Measurements from ENCODE around the gene SPATS2. TPM values are rescaled to one million over a fixed set of nuclear protein-coding genes. Genes with fewer than 3 reads are reported as not detected.
"Not testable (repeated sequence)": the region's sequence is repeated elsewhere in the genome, so short reads cannot be mapped to it uniquely, and the experiment has no call there.

Gene SPATS2
- total and polyA plus RNA-seq, 7 experiments from 2014 or later = 3.0 to 9.8 (median 7.8) TPM

- CTCF ChIA-PET = interaction anchor here (0.6 to 15.6 kb wide), 4 partner anchors 76 to 150 kb away, joined by 3 to 270 read pairs (median 6); partner anchors contain the start of gene SPATS2
- H3K36me3 ChIP-seq (ENCODE audit: control insufficient read depth in 2 of 3, insufficient read depth in 3 of 3, low read length in 3 of 3); H3K4me3 Mint-ChIP-seq; H3K9me3 Mint-ChIP-seq; ATAC-seq; intact Hi-C loops (cut with micrococcal nuclease); H3K27me3 ChIP-seq (ENCODE audit: control insufficient read depth in 2 of 2, insufficient read depth in 2 of 2, low read length in 2 of 2); H3K27ac ChIP-seq (ENCODE audit: low read depth, low read length); H3K27me3 Mint-ChIP-seq; H3K4me1 Mint-ChIP-seq; H3K9me3 ChIP-seq (ENCODE audit: control insufficient read depth in 2 of 3, low read length in 3 of 3); H3K4me3 ChIP-seq (ENCODE audit: low read length); POLR2A ChIA-PET; H3K36me3 Mint-ChIP-seq; H3K4me1 ChIP-seq (ENCODE audit: control insufficient read depth in 2 of 2, insufficient read depth in 2 of 2, low read length in 2 of 2); H3K27ac Mint-ChIP-seq; DNase-seq: not testable (repeated sequence)
Measured at GRCh38 chr12:49509681-49510080, 142.4 kb downstream of the SPATS2 start.

GRCh38 chr12:49511410-49511809 lies 144.1 kb downstream of the SPATS2 start:
- H3K9me3 ChIP-seq (ENCODE audit: control insufficient read depth in 2 of 3, low read length in 3 of 3) = no peaks in the 10 kb centered on the region
- no peaks in the 10 kb centered on the region for H3K36me3 ChIP-seq (ENCODE audit: control insufficient read depth in 2 of 3, insufficient read depth in 3 of 3, low read length in 3 of 3)
- H3K27me3 ChIP-seq (ENCODE audit: control insufficient read depth in 2 of 2, insufficient read depth in 2 of 2, low read length in 2 of 2) = no peaks in the 10 kb centered on the region
- POLR2A ChIA-PET = interaction anchor here (0.9 to 2.1 kb wide), 3 partner anchors 141 to 153 kb away, joined by 3 to 10 read pairs (median 4); partner anchors contain the start of gene SPATS2
- H3K9me3 Mint-ChIP-seq = no peaks in the 10 kb centered on the region
- H3K4me1 Mint-ChIP-seq = peaks cover 0 to 6% (median 0%) of the 10 kb centered on the region in 7 donors
- intact Hi-C loops (cut with micrococcal nuclease) = no loop called here
- CTCF ChIA-PET = interaction anchor here (0.6 to 15.6 kb wide), 6 partner anchors 13 to 222 kb away, joined by 3 to 270 read pairs (median 6); partner anchors contain the start of gene SPATS2
- H3K4me3 ChIP-seq (ENCODE audit: low read length) = no peak overlapping the region
- ATAC-seq = no peak
- no peak overlapping the region for H3K4me3 Mint-ChIP-seq
- H3K4me1 ChIP-seq (ENCODE audit: control insufficient read depth in 2 of 2, insufficient read depth in 2 of 2, low read length in 2 of 2) = no peaks in the 10 kb centered on the region
- H3K27ac ChIP-seq (ENCODE audit: low read depth, low read length) = no peak overlapping the region
- no peaks in the 10 kb centered on the region for H3K27me3 Mint-ChIP-seq
- no peak for DNase-seq
- no peak overlapping the region for H3K27ac Mint-ChIP-seq
- H3K36me3 Mint-ChIP-seq = peaks cover 0 to 2% (median 0%) of the 10 kb centered on the region in 5 donors

GRCh38 chr12:49512546-49512945 lies 145.3 kb downstream of the SPATS2 start:
- Mint-ChIP-seq H3K27me3 (no peaks in the 10 kb centered on the region), H3K27ac (no peak overlapping the region), H3K4me1 (peaks cover 0 to 6% (median 0%) of the 10 kb centered on the region in 7 donors), H3K9me3 (no peaks in the 10 kb centered on the region), H3K4me3 (no peak overlapping the region), H3K36me3 (peaks cover 0 to 5% (median 0%) of the 10 kb centered on the region in 5 donors)
- ChIA-PET POLR2A (interaction anchor here (2.1 kb wide), 1 partner anchor 146 kb away, joined by 10 read pairs; the partner anchor contains the start of gene SPATS2), CTCF (interaction anchor here (0.6 to 15.6 kb wide), 9 partner anchors 9 to 325 kb away, joined by 3 to 270 read pairs (median 4); partner anchors contain the start of genes DNAJC22 and FMNL3)
- intact Hi-C loops (cut with micrococcal nuclease) = no loop called here
- Histone ChIP-seq H3K27ac (ENCODE audit: low read depth, low read length) (no peak overlapping the region), H3K27me3 (ENCODE audit: control insufficient read depth in 2 of 2, insufficient read depth in 2 of 2, low read length in 2 of 2) (no peaks in the 10 kb centered on the region), H3K4me1 (ENCODE audit: control insufficient read depth in 2 of 2, insufficient read depth in 2 of 2, low read length in 2 of 2) (no peaks in the 10 kb centered on the region), H3K4me3 (ENCODE audit: low read length) (no peak overlapping the region), H3K9me3 (ENCODE audit: control insufficient read depth in 2 of 3, low read length in 3 of 3) (no peaks in the 10 kb centered on the region), H3K36me3 (ENCODE audit: control insufficient read depth in 2 of 3, insufficient read depth in 3 of 3, low read length in 3 of 3) (no peaks in the 10 kb centered on the region)
- no peak for DNase-seq
- ATAC-seq = no peak

- H3K27me3 Mint-ChIP-seq = no peaks in the 10 kb centered on the region
- Histone ChIP-seq H3K36me3 (ENCODE audit: control insufficient read depth in 2 of 3, insufficient read depth in 3 of 3, low read length in 3 of 3) (no peaks in the 10 kb centered on the region), H3K9me3 (ENCODE audit: control insufficient read depth in 2 of 3, low read length in 3 of 3) (no peaks in the 10 kb centered on the region), H3K4me3 (ENCODE audit: low read length) (no peak overlapping the region), H3K27me3 (ENCODE audit: control insufficient read depth in 2 of 2, insufficient read depth in 2 of 2, low read length in 2 of 2) (no peaks in the 10 kb centered on the region), H3K4me1 (ENCODE audit: control insufficient read depth in 2 of 2, insufficient read depth in 2 of 2, low read length in 2 of 2) (no peaks in the 10 kb centered on the region), H3K27ac (ENCODE audit: low read depth, low read length) (no peak overlapping the region)
- no peak overlapping the region for H3K27ac Mint-ChIP-seq
- ChIA-PET POLR2A (interaction anchor here (1.0 kb wide), 1 partner anchor 127 kb away, joined by 3 read pairs; no protein-coding TSS in a partner anchor), CTCF (interaction anchor here (0.6 to 15.6 kb wide), 7 partner anchors 8 to 495 kb away, joined by 3 to 270 read pairs (median 6); partner anchors contain the start of genes PRPF40B and SPATS2)
- DNase-seq (no peak), ATAC-seq (no peak)
- peaks cover 0 to 5% (median 0%) of the 10 kb centered on the region in 5 donors for H3K36me3 Mint-ChIP-seq
- intact Hi-C loops (cut with micrococcal nuclease) = loop anchor here in 1 of 2 donors (2.0 kb wide), 3 partner anchors 24 to 148 kb away; partner anchors contain the start of genes KCNH3 and SPATS2
- H3K4me3 Mint-ChIP-seq = no peak overlapping the region
- H3K9me3 Mint-ChIP-seq = no peaks in the 10 kb centered on the region
- peaks cover 0 to 6% (median 0%) of the 10 kb centered on the region in 7 donors for H3K4me1 Mint-ChIP-seq
Measured at GRCh38 chr12:49515266-49515665, 148.0 kb downstream of the SPATS2 start.

GRCh38 chr12:49518914-49519573 lies 151.8 kb downstream of the SPATS2 start:
- no peaks in the 10 kb centered on the region for H3K36me3 ChIP-seq (ENCODE audit: control insufficient read depth in 2 of 3, insufficient read depth in 3 of 3, low read length in 3 of 3)
- Mint-ChIP-seq H3K36me3 (peaks cover 3 to 18% (median 5%) of the 10 kb centered on the region in 5 donors), H3K4me1 (peaks cover 0 to 3% (median 0%) of the 10 kb centered on the region in 7 donors), H3K27me3 (no peaks in the 10 kb centered on the region), H3K9me3 (no peaks in the 10 kb centered on the region), H3K4me3 (no peak overlapping the region), H3K27ac (no peak overlapping the region)
- H3K27me3 ChIP-seq (ENCODE audit: control insufficient read depth in 2 of 2, insufficient read depth in 2 of 2, low read length in 2 of 2) = no peaks in the 10 kb centered on the region
- ChIA-PET POLR2A (no interaction called here), CTCF (interaction anchor here (1.1 to 15.6 kb wide), 2 partner anchors 160 to 165 kb away, joined by 3 to 270 read pairs; no protein-coding TSS in a partner anchor)
- no peaks in the 10 kb centered on the region for H3K9me3 ChIP-seq (ENCODE audit: control insufficient read depth in 2 of 3, low read length in 3 of 3)
- H3K4me3 ChIP-seq (ENCODE audit: low read length) = no peak overlapping the region
- intact Hi-C loops (cut with micrococcal nuclease) = no loop called here
- DNase-seq = no peak
- H3K27ac ChIP-seq (ENCODE audit: low read depth, low read length) = no peak overlapping the region
- H3K4me1 ChIP-seq (ENCODE audit: control insufficient read depth in 2 of 2, insufficient read depth in 2 of 2, low read length in 2 of 2) = no peaks in the 10 kb centered on the region
- no peak for ATAC-seq

- intact Hi-C loops (cut with micrococcal nuclease) = no loop called here
- Histone ChIP-seq H3K27ac (ENCODE audit: low read depth, low read length) (no peak overlapping the region), H3K4me3 (ENCODE audit: low read length) (no peak overlapping the region), H3K36me3 (ENCODE audit: control insufficient read depth in 2 of 3, insufficient read depth in 3 of 3, low read length in 3 of 3) (peaks cover 0 to 2% (median 0%) of the 10 kb centered on the region in 3 experiments), H3K27me3 (ENCODE audit: control insufficient read depth in 2 of 2, insufficient read depth in 2 of 2, low read length in 2 of 2) (no peaks in the 10 kb centered on the region), H3K9me3 (ENCODE audit: control insufficient read depth in 2 of 3, low read length in 3 of 3) (no peaks in the 10 kb centered on the region), H3K4me1 (ENCODE audit: control insufficient read depth in 2 of 2, insufficient read depth in 2 of 2, low read length in 2 of 2) (no peaks in the 10 kb centered on the region)
- H3K27me3 Mint-ChIP-seq = no peaks in the 10 kb centered on the region
- CTCF ChIA-PET = interaction anchor here (0.7 to 15.6 kb wide), 2 partner anchors 160 to 1080 kb away, joined by 3 to 270 read pairs; no protein-coding TSS in a partner anchor
- H3K36me3 Mint-ChIP-seq = peaks cover 4 to 19% (median 5%) of the 10 kb centered on the region in 5 donors
- POLR2A ChIA-PET = no interaction called here
- peaks cover 0 to 3% (median 0%) of the 10 kb centered on the region in 7 donors for H3K4me1 Mint-ChIP-seq
- H3K9me3 Mint-ChIP-seq = no peaks in the 10 kb centered on the region
- no peak overlapping the region for H3K4me3 Mint-ChIP-seq
- no peak for DNase-seq
- ATAC-seq = no peak
- H3K27ac Mint-ChIP-seq = no peak overlapping the region
Measured at GRCh38 chr12:49519574-49519936, 152.3 kb downstream of the SPATS2 start.
